Activated naive CD8-positive, alpha-beta T cell treated with anti-CD3 and anti-CD28 coated beads for 36 hours (primary cell): ENCODE results near the gene XYLT1. TPM values are rescaled to one million over a fixed set of nuclear protein-coding genes. Genes with fewer than 3 reads are reported as not detected.
A peak's percentile ranks its signal among the peaks of the same experiment; 100 is the strongest.

Experiments used
- DNase-seq: peaks from one replicate; pipeline ENCODE4 v3.0.0; 2021
- H3K27ac Mint-ChIP-seq: one replicate; pipeline ENCODE4 v1.8.0; 2022; ENCODE audit warnings: mild to moderate bottlenecking, moderate library complexity, mixed read lengths
- H3K27me3 Mint-ChIP-seq: one replicate; pipeline ENCODE4 v1.8.0; 2022; ENCODE audit warnings: mild to moderate bottlenecking, mixed read lengths
- H3K36me3 Mint-ChIP-seq: one replicate; pipeline ENCODE4 v1.8.0; 2021; ENCODE audit warnings: mild to moderate bottlenecking, mixed read lengths
- H3K4me1 Mint-ChIP-seq: one replicate; pipeline ENCODE4 v1.8.0; 2021; ENCODE audit warnings: mixed read lengths
- H3K4me3 Mint-ChIP-seq: one replicate; pipeline ENCODE4 v1.8.0; 2022; ENCODE audit warnings: mild to moderate bottlenecking, moderate library complexity, mixed read lengths
- H3K9me3 Mint-ChIP-seq: one replicate; pipeline ENCODE4 v1.8.0; 2022; ENCODE audit warnings: mixed read lengths
- total RNA-seq, 2 experiments: library from RNA; stranded (reverse); gene quantifications; one replicate each; pipeline ENCODE4 v1.2.3, GENCODE V29; 2021

The XYLT1 gene
- total RNA-seq, 2 experiments from 2014 or later = 4.1 to 4.6 TPM

DNA sequence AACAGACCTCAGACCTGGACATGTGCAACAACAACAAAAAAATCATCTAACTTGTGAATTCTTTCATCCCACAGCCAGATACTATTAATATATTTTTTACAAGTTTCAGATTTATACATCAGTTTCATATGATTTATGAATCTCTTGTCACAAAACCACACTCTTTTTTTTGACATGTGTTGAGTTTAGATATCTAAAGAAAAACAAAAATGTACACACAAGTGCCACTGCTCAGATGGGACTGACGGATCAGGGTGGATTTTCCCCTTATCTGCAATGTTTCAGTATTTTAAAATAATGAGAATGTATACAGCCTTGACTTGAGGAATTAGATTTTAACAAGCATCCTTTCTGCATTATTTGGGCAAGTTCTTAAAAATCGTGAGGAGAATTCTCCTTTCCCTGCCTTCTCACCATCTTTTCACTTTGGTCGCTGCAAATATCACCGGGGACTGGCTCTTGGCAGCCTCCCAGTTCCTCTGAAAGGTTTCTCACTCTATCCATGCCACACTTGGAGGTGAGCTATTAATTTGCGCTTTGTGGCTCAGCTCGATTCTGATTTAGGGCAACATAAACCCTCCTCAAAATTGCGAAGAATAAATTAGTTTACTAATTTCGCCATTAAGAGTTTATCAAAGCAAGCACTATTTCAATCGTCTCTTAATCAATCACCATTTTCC, 225.7 kb downstream of the XYLT1 start:
- Mint-ChIP-seq H3K4me1 (peaks cover 15% of the 10 kb centered on the region), H3K4me3 (no peak overlapping the region), H3K27me3 (no peaks in the 10 kb centered on the region), H3K36me3 (peaks cover 5% of the 10 kb centered on the region), H3K27ac (no peak overlapping the region), H3K9me3 (no peaks in the 10 kb centered on the region)
- DNase-seq = no peak

DNA sequence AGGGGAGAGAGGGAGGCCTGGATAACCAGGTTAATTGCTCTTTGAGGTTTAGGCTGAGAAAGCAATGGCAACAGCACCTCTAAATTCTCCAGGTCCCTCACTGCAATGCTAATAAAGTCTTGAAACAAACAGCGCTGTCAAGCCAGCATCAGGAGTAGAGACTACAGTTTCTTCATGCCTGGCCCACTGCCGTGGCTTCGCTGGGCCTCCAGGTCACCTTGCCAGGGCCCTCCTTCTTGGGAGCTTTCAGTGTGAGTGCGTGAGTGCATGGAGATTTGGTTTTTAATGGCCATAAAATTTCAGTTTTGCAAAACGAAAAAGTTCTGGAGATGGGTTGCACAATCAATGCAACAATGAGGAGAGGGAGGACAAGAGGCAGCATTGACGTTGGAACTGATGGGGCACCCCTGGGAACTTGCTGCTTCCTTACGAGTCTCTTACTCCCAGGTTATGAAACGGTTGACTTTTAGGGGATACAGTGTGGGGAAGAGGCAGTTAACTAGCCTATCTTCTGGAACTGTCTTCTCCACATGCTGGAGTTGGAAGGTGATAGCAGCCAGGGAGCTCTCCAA, 229.4 kb downstream of the XYLT1 start:
- peaks cover 2% of the 10 kb centered on the region for H3K9me3 Mint-ChIP-seq
- no peak overlapping the region for H3K4me3 Mint-ChIP-seq
- no peak for DNase-seq
- H3K36me3 Mint-ChIP-seq = peaks cover 13% of the 10 kb centered on the region
- H3K4me1 Mint-ChIP-seq = peaks cover 36% of the 10 kb centered on the region
- H3K27ac Mint-ChIP-seq = no peak overlapping the region
- no peaks in the 10 kb centered on the region for H3K27me3 Mint-ChIP-seq

DNA sequence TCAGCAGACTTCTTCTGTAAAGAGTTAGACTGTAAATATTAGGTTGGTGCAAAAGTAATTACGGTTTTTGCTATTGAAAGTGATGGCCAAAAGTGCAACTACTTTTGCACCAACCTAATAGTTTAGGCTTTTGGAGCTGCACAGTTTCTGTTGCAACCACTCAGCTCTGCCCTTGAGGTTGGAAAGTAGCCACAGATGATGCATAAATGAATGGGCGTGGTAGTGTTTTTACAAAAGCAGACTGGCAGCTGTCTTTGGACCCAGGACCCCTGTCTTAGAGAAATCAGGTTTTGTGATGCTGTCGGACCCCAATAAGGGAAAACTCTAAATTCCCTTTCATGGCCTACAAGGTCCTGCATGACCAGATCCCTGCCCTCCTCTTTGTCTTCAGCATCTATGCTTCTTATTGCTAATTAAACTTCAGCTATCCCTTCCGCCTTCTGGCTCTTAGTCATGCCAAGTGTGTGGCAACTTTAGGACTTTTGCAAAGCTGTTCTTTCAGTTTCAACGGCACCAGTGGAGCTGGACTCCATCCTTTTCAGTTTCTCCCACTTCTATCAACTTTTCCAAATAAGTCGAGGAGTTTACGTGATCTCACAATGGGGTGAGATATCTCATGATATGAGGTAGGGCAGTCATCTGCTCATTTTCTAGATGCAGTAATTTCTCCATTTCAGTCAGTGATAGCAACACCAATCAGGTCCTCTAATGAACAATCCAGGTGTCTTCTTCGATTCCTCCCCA, 232.3 kb downstream of the XYLT1 start:
- Mint-ChIP-seq H3K36me3 (peaks cover 15% of the 10 kb centered on the region), H3K27ac (peak overlapping the region; percentile 12), H3K4me3 (no peak overlapping the region), H3K4me1 (peaks cover 22% of the 10 kb centered on the region), H3K9me3 (peaks cover 2% of the 10 kb centered on the region), H3K27me3 (no peaks in the 10 kb centered on the region)
- DNase-seq = peak; percentile 56

GRCh38 chr16:17237350-17237944, 233.3 kb downstream of the XYLT1 start:
- DNase-seq = no peak
- peaks cover 22% of the 10 kb centered on the region for H3K4me1 Mint-ChIP-seq
- peaks cover 17% of the 10 kb centered on the region for H3K36me3 Mint-ChIP-seq
- H3K4me3 Mint-ChIP-seq = no peak overlapping the region
- H3K27me3 Mint-ChIP-seq = no peaks in the 10 kb centered on the region
- H3K27ac Mint-ChIP-seq = peak overlapping the region; percentile 40
- peaks cover 2% of the 10 kb centered on the region for H3K9me3 Mint-ChIP-seq

DNA sequence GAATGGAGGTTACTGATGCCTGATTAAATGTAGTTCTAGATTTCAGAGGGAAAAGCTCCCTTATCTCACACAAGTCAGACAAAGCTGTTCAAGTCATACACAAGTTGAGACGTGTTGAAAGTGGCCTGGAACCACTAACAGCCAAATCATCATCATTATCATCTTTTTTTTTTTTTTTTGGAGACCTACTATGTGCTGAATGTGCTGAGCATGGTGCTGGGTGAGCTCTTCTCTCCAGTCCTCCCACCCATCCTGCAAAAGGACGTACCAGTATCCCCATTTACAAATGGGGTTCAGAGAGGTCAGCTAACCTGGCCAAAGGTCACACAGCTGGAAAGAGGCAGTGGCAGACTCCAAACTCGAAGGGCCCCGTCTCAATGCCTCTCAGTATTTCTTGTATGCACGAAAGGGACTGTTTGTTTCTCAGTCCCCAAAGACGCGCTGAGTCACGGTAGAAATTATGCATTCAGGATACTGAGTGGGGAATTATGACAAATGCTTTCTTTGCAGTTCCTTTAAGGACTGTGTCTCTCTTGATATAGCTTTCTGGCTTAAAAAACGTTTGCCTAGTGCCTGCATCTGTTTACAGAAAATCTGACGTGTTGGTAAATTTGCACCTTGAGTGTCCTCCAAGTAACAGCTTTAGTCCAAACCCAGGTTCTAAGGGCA, 235.5 kb downstream of the XYLT1 start:
- Mint-ChIP-seq H3K27me3 (no peaks in the 10 kb centered on the region), H3K36me3 (peaks cover 19% of the 10 kb centered on the region)

DNA sequence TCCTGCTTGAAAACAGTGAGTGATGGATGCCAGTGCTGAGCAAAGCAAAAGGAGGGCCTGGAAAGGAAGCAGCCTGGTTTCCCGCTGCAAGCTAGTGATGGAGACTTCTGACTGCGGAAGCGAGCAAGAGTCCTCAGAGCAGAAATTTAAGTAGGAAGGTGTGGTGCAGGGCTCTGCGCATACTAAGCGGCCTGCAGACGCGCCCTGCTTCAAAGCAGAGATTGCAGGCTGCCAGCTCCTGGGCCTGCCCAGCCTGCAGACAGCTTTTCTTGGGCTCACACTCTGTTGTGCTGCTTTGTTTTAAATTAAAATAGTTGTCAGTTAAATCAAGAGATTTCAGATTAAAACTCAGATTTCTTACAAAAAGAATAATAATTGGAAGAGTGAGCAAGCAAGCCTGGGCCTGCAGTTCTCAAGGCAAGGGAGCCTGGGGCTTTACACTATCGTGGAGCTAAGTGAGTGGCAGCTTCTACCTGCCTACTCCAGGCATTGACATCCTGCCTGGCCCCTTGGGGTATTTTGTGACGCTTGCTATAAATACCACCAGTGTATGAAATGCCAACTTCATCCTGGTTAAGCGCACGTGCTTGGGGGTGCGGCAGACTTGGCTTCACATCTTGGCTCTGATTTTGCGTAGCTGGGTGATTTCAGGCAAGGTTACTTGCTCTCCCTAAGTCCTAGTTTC, 237.3 kb downstream of the XYLT1 start:
- Mint-ChIP-seq H3K27ac (no peak overlapping the region), H3K9me3 (no peaks in the 10 kb centered on the region), H3K27me3 (no peaks in the 10 kb centered on the region), H3K36me3 (peaks cover 11% of the 10 kb centered on the region), H3K4me1 (peaks cover 10% of the 10 kb centered on the region), H3K4me3 (no peak overlapping the region)
- DNase-seq = no peak

More for the DNA sequence above, 235.5 kb downstream of the XYLT1 start:
- Mint-ChIP-seq H3K9me3 (peaks cover 2% of the 10 kb centered on the region), H3K4me1 (peaks cover 22% of the 10 kb centered on the region), H3K4me3 (no peak overlapping the region), H3K27ac (no peak overlapping the region)
- DNase-seq = no peak

GRCh38 chr16:17232487-17232886, 238.3 kb downstream of the XYLT1 start:
- no peak for DNase-seq
- Mint-ChIP-seq H3K36me3 (peaks cover 11% of the 10 kb centered on the region), H3K4me3 (no peak overlapping the region), H3K9me3 (no peaks in the 10 kb centered on the region), H3K4me1 (peaks cover 3% of the 10 kb centered on the region), H3K27ac (no peak overlapping the region), H3K27me3 (no peaks in the 10 kb centered on the region)

DNA sequence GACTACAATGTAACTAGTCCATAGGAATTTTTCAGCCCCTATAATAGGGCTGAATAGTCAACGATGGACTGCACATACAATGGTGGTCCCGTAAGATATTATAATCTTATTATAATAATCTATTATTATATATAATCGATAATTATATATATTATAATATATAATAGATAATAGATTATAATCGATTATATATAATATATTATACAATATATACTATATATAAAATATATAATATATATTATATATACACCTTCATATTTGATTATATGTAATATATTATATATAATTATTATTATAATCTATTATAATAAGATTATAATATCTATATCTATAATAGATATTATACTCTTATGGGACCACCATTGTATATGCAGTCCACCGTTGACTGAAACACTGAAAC, 238.8 kb downstream of the XYLT1 start:
- Mint-ChIP-seq H3K4me3 (no peak overlapping the region), H3K36me3 (peaks cover 8% of the 10 kb centered on the region), H3K4me1 (peaks cover 2% of the 10 kb centered on the region), H3K27ac (no peak overlapping the region), H3K9me3 (no peaks in the 10 kb centered on the region), H3K27me3 (no peaks in the 10 kb centered on the region)
- DNase-seq = no peak

DNA sequence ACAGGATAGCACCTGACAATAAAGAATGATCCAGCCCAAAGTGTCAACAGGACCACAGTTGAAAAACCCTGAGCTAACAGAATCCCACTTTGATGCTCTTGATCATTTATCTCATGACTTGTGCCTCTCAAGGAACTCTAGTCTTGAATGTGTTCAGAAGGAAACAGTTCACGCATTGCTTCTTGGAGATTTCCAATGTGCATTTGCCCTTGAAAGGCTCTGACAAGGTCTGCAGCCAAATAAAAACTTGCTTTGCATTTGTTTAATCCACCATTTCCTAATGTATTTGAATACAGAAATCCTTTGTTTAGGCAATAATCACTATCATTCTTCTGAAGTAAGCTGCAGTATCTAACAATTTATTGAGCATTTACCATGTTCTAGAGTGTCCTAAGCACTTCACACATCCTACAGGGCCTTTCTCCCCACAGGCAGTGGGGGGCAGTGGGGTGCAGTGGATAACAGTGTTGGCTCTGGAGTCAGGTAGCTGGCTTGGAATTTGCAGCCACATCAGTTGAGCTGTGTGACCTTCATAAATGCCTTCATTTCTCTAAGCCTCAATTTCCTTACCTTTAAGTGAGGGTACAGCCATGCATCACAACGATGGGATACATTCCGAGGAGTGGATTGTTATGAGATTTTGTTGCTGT, 239.7 kb downstream of the XYLT1 start:
- H3K4me3 Mint-ChIP-seq = no peak overlapping the region
- no peaks in the 10 kb centered on the region for H3K9me3 Mint-ChIP-seq
- H3K27me3 Mint-ChIP-seq = no peaks in the 10 kb centered on the region
- H3K4me1 Mint-ChIP-seq = peaks cover 2% of the 10 kb centered on the region
- no peak overlapping the region for H3K27ac Mint-ChIP-seq
- peaks cover 8% of the 10 kb centered on the region for H3K36me3 Mint-ChIP-seq
- no peak for DNase-seq

- Mint-ChIP-seq H3K9me3 (no peaks in the 10 kb centered on the region), H3K4me3 (no peak overlapping the region), H3K27me3 (no peaks in the 10 kb centered on the region), H3K4me1 (peaks cover 8% of the 10 kb centered on the region), H3K36me3 (peaks cover 6% of the 10 kb centered on the region), H3K27ac (no peak overlapping the region)
- no peak for DNase-seq
These were observed 241.0 kb downstream of the XYLT1 start for GRCh38 chr16:17229766-17230165.

DNA sequence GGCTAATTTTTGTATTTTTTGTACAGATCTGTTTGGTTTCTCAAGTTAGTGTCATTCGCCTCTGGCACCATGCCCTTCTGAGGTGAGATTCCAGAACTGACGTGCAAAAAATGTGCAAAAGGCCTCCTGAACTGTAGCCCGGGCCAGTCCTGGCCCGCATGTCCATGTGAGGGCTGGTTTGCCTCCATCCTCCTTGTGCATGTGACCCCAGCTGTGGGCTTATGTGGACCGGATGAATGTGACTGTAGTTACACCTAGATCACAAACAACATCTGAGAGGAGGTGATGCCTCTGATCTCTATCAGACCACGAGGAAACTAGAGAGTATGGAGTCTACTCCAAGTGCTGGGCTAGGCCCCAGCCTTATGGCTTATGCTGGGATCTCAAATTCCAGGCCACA, 241.6 kb downstream of the XYLT1 start:
- no peaks in the 10 kb centered on the region for H3K9me3 Mint-ChIP-seq
- DNase-seq = no peak
- no peak overlapping the region for H3K27ac Mint-ChIP-seq
- H3K4me1 Mint-ChIP-seq = peaks cover 13% of the 10 kb centered on the region
- H3K36me3 Mint-ChIP-seq = peaks cover 6% of the 10 kb centered on the region
- no peak overlapping the region for H3K4me3 Mint-ChIP-seq
- H3K27me3 Mint-ChIP-seq = no peaks in the 10 kb centered on the region

GRCh38 chr16:17228708-17229055, 242.1 kb downstream of the XYLT1 start:
- Mint-ChIP-seq H3K4me1 (peaks cover 13% of the 10 kb centered on the region), H3K36me3 (peaks cover 6% of the 10 kb centered on the region), H3K27me3 (no peaks in the 10 kb centered on the region), H3K4me3 (no peak overlapping the region), H3K9me3 (no peaks in the 10 kb centered on the region), H3K27ac (no peak overlapping the region)
- DNase-seq = no peak

DNA sequence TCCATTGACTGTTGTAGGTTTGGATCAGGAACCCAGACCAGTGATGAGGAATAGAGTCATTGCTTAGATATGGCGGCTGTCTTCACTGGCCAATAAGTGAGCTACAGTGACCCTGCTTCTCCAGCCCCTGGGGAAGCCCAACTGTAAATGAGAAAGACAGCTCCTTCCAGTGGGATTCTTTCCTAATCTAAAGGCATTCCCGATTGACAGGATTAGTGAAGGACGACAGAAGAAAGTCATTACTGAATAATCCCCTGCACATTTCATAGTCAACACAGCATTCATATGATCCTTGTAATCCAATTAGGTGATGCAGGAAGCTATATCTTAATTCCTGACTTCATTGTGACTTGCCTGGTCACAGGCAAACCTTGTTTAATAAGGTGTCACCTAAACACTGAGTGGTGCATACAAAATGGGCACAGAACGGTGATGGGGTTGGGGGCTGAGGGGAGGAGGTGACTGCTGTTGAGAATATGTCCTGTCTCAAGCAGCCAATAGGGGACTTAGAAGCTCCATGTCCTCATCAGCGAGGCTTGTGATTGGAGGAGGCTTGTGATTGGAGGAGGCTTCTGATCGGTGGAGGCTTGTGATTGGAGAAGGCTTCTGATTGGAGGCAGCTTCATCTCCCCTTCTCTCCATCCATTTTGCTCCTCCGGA, 242.6 kb downstream of the XYLT1 start:
- H3K9me3 Mint-ChIP-seq = no peaks in the 10 kb centered on the region
- H3K4me1 Mint-ChIP-seq = peaks cover 13% of the 10 kb centered on the region
- no peak overlapping the region for H3K27ac Mint-ChIP-seq
- no peak for DNase-seq
- H3K27me3 Mint-ChIP-seq = no peaks in the 10 kb centered on the region
- H3K36me3 Mint-ChIP-seq = peaks cover 6% of the 10 kb centered on the region
- no peak overlapping the region for H3K4me3 Mint-ChIP-seq

DNA sequence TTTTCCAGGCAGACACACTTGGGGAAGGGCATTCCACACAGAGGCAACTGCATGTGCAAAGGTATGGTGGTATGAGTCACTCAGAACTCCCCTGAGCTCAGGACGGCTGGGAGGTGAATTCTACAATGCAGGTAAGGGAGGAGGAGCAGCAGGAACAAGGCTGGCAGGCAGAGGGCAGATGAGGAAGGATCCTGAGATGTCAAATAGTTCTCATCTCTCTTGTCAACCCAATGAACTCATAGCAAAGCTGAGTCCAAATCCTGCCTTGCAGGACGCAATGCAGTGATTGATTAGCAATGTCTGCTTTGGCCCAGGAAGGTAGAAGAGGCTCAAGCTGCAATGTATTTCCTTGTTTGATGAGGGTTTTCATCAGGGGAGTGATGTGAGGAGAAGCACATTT, 243.5 kb downstream of the XYLT1 start:
- Mint-ChIP-seq H3K27ac (no peak overlapping the region), H3K27me3 (no peaks in the 10 kb centered on the region), H3K9me3 (no peaks in the 10 kb centered on the region), H3K4me1 (peaks cover 13% of the 10 kb centered on the region), H3K36me3 (peaks cover under 1% of the 10 kb centered on the region), H3K4me3 (no peak overlapping the region)
- DNase-seq = no peak
